Ectodermal cell (in vitro differentiated cells): Measurements from ENCODE around the gene ARL4A.
"Not testable (repeated sequence)": the region's sequence is repeated elsewhere in the genome, so short reads cannot be mapped to it uniquely, and the experiment has no call there.

Experiments used
- H3K27ac ChIP-seq: 2 replicates; pipeline ENCODE4 v1.7.0; 2013; ENCODE audit warnings: mild to moderate bottlenecking, low read depth, low read length; ENCODE audit not compliant: insufficient read depth, poor library complexity, severe bottlenecking
- H3K27me3 ChIP-seq: 2 replicates; pipeline ENCODE4 v1.7.0; 2013; ENCODE audit warnings: mild to moderate bottlenecking, low read length; ENCODE audit not compliant: insufficient read depth, control insufficient read depth, poor library complexity, severe bottlenecking
- H3K36me3 ChIP-seq: one replicate; pipeline ENCODE4 v1.7.0; 2013; ENCODE audit warnings: low read length; ENCODE audit not compliant: control insufficient read depth, insufficient read depth
- H3K4me1 ChIP-seq: one replicate; pipeline ENCODE4 v1.7.0; 2013; ENCODE audit warnings: low read length; ENCODE audit not compliant: control insufficient read depth, insufficient read depth
- H3K4me3 ChIP-seq: 2 replicates; pipeline ENCODE4 v1.7.0; 2013; ENCODE audit warnings: low read depth, low read length, control low read depth; ENCODE audit not compliant: insufficient read depth
- H3K9me3 ChIP-seq: 2 replicates; pipeline ENCODE4 v1.7.0; 2013; ENCODE audit warnings: mild to moderate bottlenecking, low read length, moderate library complexity; ENCODE audit not compliant: control insufficient read depth
- WGBS, 2 experiments: methylation state at CpG; one replicate each; pipeline ENCODE4 v1.1.7; 2013; ENCODE audit warnings: missing lambda C conversion rate in 2 of 2; 5-methylcytosine and 5-hydroxymethylcytosine counted together

The ARL4A gene

DNA sequence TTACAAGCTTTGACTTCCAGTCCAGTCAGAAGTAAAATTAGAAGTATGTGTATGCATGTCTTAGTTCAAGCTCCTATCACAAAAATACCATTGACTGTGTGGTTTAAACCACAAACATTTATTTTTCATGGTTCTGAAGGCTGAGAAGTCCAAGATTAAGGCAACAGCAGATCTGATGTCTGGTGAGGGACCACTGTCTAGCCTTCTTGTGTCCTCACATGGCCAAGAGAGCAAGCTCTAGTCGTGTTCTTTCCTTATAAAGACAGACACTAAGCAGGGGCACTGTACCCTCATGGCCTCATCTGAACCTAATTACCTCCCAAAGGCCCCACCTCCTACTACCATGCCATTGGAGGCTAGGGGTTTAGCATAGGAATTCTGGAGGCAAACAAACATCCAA, 41.3 kb upstream of the ARL4A start:
- H3K36me3 ChIP-seq: no peaks in the 10 kb centered on the region
- no peaks in the 10 kb centered on the region for H3K9me3 ChIP-seq
- no peak overlapping the region for H3K4me3 ChIP-seq
- no peak overlapping the region for H3K27ac ChIP-seq
- no peaks in the 10 kb centered on the region for H3K4me1 ChIP-seq
- no peaks in the 10 kb centered on the region for H3K27me3 ChIP-seq
- WGBS, 2 experiments: 24 to 43% methylated on average over 1 of the region's 1 CpG

DNA sequence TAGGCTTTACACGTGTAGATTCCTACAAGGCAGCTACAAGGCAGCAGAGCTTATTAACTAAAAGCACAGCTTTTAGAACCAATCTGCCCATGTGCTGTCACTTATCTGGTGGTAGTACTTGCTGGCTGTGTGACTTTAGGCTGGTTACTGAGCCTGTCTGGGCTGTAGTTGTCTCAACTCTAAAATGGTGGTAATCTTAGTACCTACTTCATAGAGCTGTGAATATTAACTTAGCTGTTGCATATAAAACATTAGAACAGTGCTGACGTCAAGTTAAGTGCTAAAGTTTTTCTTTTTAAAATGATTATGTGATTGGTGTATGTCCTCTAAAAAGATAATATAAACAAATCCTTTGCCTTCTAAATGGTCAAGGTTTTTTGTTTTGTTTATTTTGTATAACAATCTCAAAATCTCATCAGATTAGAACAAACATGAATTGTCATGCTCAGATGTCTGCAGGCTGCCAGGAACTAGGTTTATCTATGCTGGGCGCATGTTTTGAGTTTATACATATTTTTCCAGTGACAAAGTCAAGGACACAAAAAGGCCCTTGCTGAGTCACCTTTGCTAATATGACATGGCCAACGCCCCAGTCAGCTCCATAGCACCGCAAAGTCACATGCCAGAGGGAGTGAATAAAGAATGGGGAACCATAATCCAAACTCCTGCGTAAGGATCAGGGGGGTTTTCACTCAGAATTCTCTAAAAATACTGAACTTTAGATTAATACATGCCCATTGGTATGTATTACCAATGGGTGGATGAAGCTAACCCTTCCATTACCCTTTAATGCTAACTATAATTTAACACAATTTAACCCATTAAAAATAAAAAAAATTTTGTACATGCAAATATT, 39.8 kb upstream of the ARL4A start:
- Histone ChIP-seq H3K4me3 (no peak overlapping the region), H3K27ac (no peak overlapping the region)
- WGBS, 2 experiments: 82 to 83% methylated on average over 5 of the region's 6 CpGs

DNA sequence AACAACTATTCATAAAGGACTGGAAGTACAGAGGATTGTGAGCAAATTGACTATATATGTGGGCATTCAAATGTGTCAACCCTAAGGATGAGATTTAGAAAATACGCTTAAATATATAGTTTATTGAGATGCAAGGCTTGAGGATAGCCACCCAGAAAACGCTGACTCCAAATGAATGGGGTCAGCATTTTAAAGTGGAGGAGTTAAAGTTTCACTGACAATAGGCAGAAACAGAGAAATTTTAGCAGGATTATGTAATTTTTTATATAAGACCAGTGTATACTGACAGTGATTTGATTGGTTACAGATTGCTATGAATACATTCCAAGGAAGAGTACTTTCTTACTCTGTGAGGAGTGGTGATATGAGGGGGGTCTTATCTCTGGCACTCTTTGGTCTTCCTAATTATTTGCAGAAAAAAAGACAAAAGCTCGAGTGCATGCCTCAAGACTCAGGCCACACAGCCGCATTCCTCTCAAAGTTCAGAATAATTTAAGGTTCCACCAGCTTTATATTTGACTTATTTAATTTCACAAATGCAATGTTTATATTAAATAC, 38.6 kb upstream of the ARL4A start:
- Histone ChIP-seq H3K4me1 (no peaks in the 10 kb centered on the region), H3K27ac (no peak overlapping the region), H3K4me3 (no peak overlapping the region), H3K9me3 (no peaks in the 10 kb centered on the region), H3K36me3 (no peaks in the 10 kb centered on the region), H3K27me3 (no peaks in the 10 kb centered on the region)
- 56 to 66% methylated on average over 4 of the region's 4 CpGs for WGBS, 2 experiments

More for the DNA sequence above, 39.8 kb upstream of the ARL4A start:
- no peaks in the 10 kb centered on the region for H3K4me1 ChIP-seq
- no peaks in the 10 kb centered on the region for H3K27me3 ChIP-seq
- no peaks in the 10 kb centered on the region for H3K36me3 ChIP-seq
- no peaks in the 10 kb centered on the region for H3K9me3 ChIP-seq

DNA sequence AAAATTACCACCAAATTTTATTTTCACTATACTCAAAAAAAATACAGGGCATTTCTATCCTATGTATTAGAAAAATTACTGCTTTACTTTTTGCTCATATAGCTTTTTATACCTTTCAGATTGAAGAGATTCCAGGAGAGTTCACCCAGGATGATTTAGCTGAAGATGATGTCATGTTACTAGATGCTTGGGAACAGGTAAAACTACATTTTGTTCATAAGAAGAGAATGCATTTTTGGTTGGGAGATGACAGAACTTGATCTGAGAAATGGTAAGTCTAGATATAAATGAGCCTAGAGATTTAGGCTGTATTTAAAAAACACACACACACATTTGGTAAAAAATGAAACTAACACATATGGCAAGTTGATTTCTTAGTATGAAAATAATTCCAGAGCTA, 38.1 kb upstream of the ARL4A start:
- Histone ChIP-seq H3K4me1 (no peaks in the 10 kb centered on the region), H3K36me3 (no peaks in the 10 kb centered on the region), H3K4me3 (no peak overlapping the region), H3K27me3 (no peaks in the 10 kb centered on the region), H3K9me3 (no peaks in the 10 kb centered on the region), H3K27ac (no peak overlapping the region)

DNA sequence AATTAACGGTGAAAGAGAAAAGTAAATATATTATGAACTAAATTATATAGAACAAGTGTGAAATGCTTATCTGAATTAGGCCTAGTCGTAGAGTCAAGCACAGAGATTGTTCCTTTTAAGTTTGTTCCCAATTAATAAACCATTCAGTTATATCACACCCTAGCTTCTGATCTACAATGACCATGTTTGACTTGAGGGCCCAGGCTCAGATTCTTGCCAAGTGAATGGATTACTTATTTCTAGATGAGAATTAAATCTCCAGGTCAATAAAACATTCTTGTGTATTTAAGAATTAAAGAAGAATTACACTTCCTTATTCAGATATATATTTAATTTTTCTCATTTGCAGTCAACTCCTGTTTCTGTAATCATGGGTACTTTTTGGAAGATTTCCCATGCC, 37.4 kb upstream of the ARL4A start:
- Histone ChIP-seq H3K9me3 (no peaks in the 10 kb centered on the region), H3K4me3 (no peak overlapping the region), H3K4me1 (no peaks in the 10 kb centered on the region), H3K36me3 (no peaks in the 10 kb centered on the region), H3K27me3 (no peaks in the 10 kb centered on the region), H3K27ac (no peak overlapping the region)
- WGBS, 2 experiments: 88 to 100% methylated on average over 1 of the region's 2 CpGs

DNA sequence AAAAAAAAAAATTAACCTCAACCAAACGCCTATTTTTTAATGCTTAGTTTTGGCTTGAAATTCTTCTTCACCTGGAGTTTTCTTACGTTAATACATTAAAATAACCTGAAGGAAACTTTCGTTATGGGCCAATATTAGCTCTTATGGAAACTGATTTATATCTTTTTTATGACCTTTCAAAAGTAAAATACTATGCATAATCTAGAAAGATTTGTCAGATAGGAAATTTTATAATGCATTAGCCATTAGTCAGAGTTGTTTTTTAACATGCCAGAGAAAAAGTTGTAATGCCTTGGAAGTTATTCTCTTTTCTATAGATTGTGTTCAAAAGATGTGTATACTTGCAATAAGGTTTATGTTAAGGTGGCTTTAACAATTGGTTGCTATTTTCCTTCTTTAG, 34.3 kb upstream of the ARL4A start:
- no peak overlapping the region for H3K4me3 ChIP-seq
- WGBS, 2 experiments: 94 to 100% methylated on average over 2 of the region's 3 CpGs
- no peaks in the 10 kb centered on the region for H3K27me3 ChIP-seq

DNA sequence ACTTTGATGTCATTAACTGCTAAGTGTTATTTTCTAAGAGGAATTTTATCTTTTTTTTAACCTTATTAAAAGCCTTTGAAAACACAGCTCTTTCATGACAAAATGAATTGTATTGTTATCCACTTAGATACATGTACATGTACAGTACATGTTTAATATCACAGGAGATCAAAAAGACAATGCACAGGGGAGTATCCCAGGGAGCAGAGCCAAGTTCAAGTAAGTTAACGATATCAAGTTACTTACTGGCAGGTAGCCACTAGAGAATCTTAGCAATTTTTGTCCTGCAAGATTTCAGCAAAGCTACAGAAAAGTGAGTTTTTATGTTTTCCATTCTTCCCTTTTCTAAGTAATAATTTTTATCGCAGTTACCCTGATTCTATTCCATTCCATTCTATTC, 33.9 kb upstream of the ARL4A start:
- Histone ChIP-seq H3K4me1 (no peaks in the 10 kb centered on the region), H3K27ac (no peak overlapping the region), H3K4me3 (no peak overlapping the region), H3K27me3 (no peaks in the 10 kb centered on the region), H3K9me3 (no peaks in the 10 kb centered on the region), H3K36me3 (no peaks in the 10 kb centered on the region)
- 93 to 100% methylated on average over 1 to 2 of the region's 2 CpGs for WGBS, 2 experiments

More for the DNA sequence above, 34.3 kb upstream of the ARL4A start:
- Histone ChIP-seq H3K36me3 (no peaks in the 10 kb centered on the region), H3K4me1 (no peaks in the 10 kb centered on the region), H3K27ac (no peak overlapping the region), H3K9me3 (no peaks in the 10 kb centered on the region)

DNA sequence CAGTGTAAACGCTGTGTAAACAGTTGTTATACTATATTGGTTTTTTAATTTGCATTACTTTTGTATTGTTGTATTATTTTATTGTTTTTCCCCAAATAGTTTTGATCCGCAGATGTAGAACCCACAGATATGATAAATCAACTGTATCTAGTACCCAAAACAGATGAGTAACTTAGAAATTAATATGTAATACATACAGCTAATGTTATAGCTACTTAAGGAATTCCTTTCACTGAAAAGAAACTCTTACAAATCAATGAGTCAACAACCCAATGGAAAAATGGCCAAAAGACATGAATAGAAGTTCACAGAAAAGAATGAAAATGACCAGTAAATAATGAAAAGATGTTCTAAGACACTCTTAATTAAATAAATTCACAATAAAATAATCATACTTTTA, 32.3 kb upstream of the ARL4A start:
- no CpG with 5 or more reads among the region's 2 CpGs for whole genome bisulfite sequencing, 2 experiments
- Histone ChIP-seq H3K4me1 (no peaks in the 10 kb centered on the region), H3K27ac (no peak overlapping the region), H3K36me3 (no peaks in the 10 kb centered on the region), H3K4me3 (no peak overlapping the region), H3K9me3 (no peaks in the 10 kb centered on the region), H3K27me3 (no peaks in the 10 kb centered on the region)

DNA sequence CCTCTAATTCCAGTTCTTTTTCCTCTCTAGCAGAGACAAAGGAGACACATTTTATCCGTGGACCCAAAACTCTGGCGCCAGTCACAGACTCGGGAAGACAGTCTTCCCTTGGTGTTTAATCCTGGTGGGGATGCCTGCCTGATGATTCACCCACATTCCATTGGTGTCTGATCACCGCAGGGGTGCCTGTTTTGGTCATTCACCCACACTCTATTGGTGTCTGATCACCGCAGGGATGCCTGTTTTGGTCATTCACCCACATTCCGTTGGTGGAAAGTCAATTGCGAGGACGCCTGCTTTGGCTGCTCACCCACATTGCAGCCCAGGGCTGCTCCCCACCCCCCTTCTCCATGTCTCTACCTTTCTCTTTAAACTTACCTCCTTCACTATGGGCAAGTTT, 27.0 kb upstream of the ARL4A start:
- not testable (repeated sequence) for H3K27me3 ChIP-seq, H3K36me3 ChIP-seq, H3K4me1 ChIP-seq, H3K4me3 ChIP-seq, H3K9me3 ChIP-seq, H3K27ac ChIP-seq
- WGBS, 2 experiments: 74 to 80% methylated on average over 8 of the region's 8 CpGs

DNA sequence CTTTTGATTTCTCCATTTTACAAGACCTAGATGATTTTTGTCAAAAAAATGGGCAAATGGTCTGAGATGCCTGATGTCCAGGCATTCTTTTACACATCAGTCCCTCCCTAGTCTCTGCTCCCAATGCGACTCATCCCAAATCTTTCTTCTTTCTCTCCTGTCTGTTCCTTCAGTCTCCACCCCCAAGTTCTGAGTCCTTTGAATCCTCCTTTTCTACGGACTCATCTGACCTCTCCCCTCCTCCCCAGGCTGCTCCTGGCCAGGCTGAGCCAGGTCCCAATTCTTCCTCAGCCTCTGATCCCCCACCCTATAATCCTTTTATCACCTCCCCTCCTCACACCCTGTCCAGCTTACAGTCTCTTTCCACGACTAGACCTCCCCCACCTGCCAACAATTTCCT, 26.4 kb upstream of the ARL4A start:
- H3K27ac ChIP-seq, H3K4me3 ChIP-seq, H3K36me3 ChIP-seq, H3K4me1 ChIP-seq, H3K27me3 ChIP-seq, H3K9me3 ChIP-seq: not testable (repeated sequence)
- 84 to 87% methylated on average over 3 of the region's 3 CpGs for WGBS, 2 experiments
